HepG2 (cell line): ENCODE measurements around the gene GLDN. TPM values are rescaled to one million over a fixed set of nuclear protein-coding genes. Genes with fewer than 3 reads are reported as not detected.

ENCODE experiments used
- ATAC-seq: fragments of 200-7000 bp; cut with Tn5 transposase; 3 replicates; pipeline ENCODE4 v1.9.1; 2020; ENCODE audit warnings: mild to moderate bottlenecking, moderate library complexity
- Bru-seq: library from RNA; stranded (reverse); fragments of 400-500 nt; gene quantifications from one replicate; lab custom pipeline; 2021; lab: Mats Ljungman, UMichigan
- BruChase-seq, 2 experiments: library from RNA; stranded (reverse); fragments of 400-500 nt; gene quantifications; one replicate each; lab custom pipeline; 2021; lab: Mats Ljungman, UMichigan
- BruUV-seq: library from RNA; stranded (reverse); fragments of 400-500 nt; replicated peaks from 2 replicates; lab custom pipeline; 2021; lab: Mats Ljungman, UMichigan
- CTCF ChIA-PET: fragments of 300-600 bp; formaldehyde crosslinking; extraction: SDS; loops from one replicate; lab custom pipeline; 2021; ENCODE audit warnings: low total read pairs, inconsistent platforms, low intra/inter-chr PET ratio; lab: Yijun Ruan, JAX
- POLR2A ChIA-PET: fragments of 350-600 bp; sonication (Branson Sonifier 250); formaldehyde crosslinking; loops from one replicate; lab custom pipeline; 2020; ENCODE audit warnings: antibody characterized with exemption, inconsistent platforms; lab: Yijun Ruan, JAX
- DNase-seq: peaks from one replicate; pipeline ENCODE4 v3.0.0-alpha.2; 2015; ENCODE audit warnings: low spot score
- FAIRE-seq: peaks from 3 replicates; lab custom pipeline; 2011; peaks lifted over from hg19 to GRCh38; lab: Jason Lieb, UNC
- H2AFZ ChIP-seq: one replicate; pipeline ENCODE4 v1.6.1; 2011; ENCODE audit warnings: low read length, inconsistent platforms
- H3K27ac ChIP-seq: fragments of 300-600 bp; 3 replicates; pipeline ENCODE4 v1.8.0; 2011; ENCODE audit warnings: mixed run types, mild to moderate bottlenecking, mixed read lengths, low read length, inconsistent platforms; ENCODE audit not compliant: insufficient read depth; ENCODE audit errors: extremely low read length
- H3K27me3 ChIP-seq, 2 experiments: fragments of 200-600 bp in 1 of 2; 2 replicates in 1 of 2; 3 replicates in 1 of 2; pipeline versions ENCODE4 v1.6.0 to v1.8.0; 2011; ENCODE audit warnings: low read length in 2 of 2, mild to moderate bottlenecking in 2 of 2, moderate library complexity in 2 of 2, inconsistent platforms in 1 of 2; ENCODE audit not compliant: insufficient read depth in 2 of 2, control insufficient read depth in 1 of 2
- H3K36me3 ChIP-seq, 2 experiments: fragments of 200-600 bp in 1 of 2; replicated peaks in 1 of 2; 2 replicates in 1 of 2; 3 replicates in 1 of 2; pipeline versions ENCODE4 v1.5.1 to v1.8.0; 2011; ENCODE audit warnings: low read length in 2 of 2, inconsistent platforms in 1 of 2; ENCODE audit not compliant: insufficient read depth in 2 of 2, control insufficient read depth in 1 of 2
- H3K4me1 ChIP-seq: 2 replicates; pipeline ENCODE4 v1.5.1; 2012; ENCODE audit warnings: low read length, inconsistent platforms; ENCODE audit not compliant: insufficient read depth
- H3K4me2 ChIP-seq: 2 replicates; pipeline ENCODE4 v1.6.0; 2011; ENCODE audit warnings: low read depth, low read length, inconsistent platforms
- H3K4me3 ChIP-seq, 3 experiments: fragments of 200-600 bp in 1 of 3; sonication (generic), shearing (Covaris generic) in 1 of 3; replicated peaks in 1 of 3; 2 replicates each; pipeline ENCODE4 v1.5.1; 2011 to 2016; ENCODE audit warnings: low read length in 3 of 3, inconsistent platforms in 2 of 3, low read depth in 2 of 3, mild to moderate bottlenecking in 2 of 3, control low read depth in 1 of 3, mixed read lengths in 1 of 3; ENCODE audit not compliant: insufficient read depth in 1 of 3
- H3K79me2 ChIP-seq: one replicate; pipeline ENCODE4 v1.6.1; 2011; ENCODE audit warnings: low read length, inconsistent platforms; ENCODE audit not compliant: insufficient read depth
- H3K9ac ChIP-seq: 2 replicates; pipeline ENCODE4 v1.6.0; 2011; ENCODE audit warnings: mild to moderate bottlenecking, low read depth, low read length, inconsistent platforms; ENCODE audit not compliant: insufficient read depth
- H3K9me3 ChIP-seq: 2 replicates; pipeline ENCODE4 v1.5.1; 2012; ENCODE audit warnings: mild to moderate bottlenecking, low read length
- H4K20me1 ChIP-seq: 2 replicates; pipeline ENCODE4 v1.6.0; 2011; ENCODE audit warnings: inconsistent platforms, mild to moderate bottlenecking, low read length, moderate library complexity; ENCODE audit not compliant: insufficient read depth
- HNRNPLL ChIP-seq: fragments of 200-400 bp; formaldehyde crosslinking; IDR thresholded peaks from 2 replicates; pipeline ENCODE4 v1.6.1; 2017; ENCODE audit warnings: mild to moderate bottlenecking, low read depth, low read length; ENCODE audit not compliant: poor library complexity, severe bottlenecking
- KLF9 ChIP-seq: IDR thresholded peaks from 2 replicates; pipeline ENCODE4 v1.6.1; 2016; ENCODE audit warnings: low read depth
- MAFG ChIP-seq: sonication (generic); formaldehyde crosslinking; IDR thresholded peaks from 2 replicates; pipeline ENCODE4 v1.5.1; 2020; ENCODE audit warnings: mild to moderate bottlenecking, missing genetic modification reagents
- ONECUT2 ChIP-seq: sonication (generic); formaldehyde crosslinking; IDR thresholded peaks from 2 replicates; pipeline ENCODE4 v1.4.0; 2020; ENCODE audit warnings: missing genetic modification reagents
- ZIK1 ChIP-seq: sonication (generic); formaldehyde crosslinking; IDR thresholded peaks from 2 replicates; pipeline ENCODE4 v1.5.0; 2020; ENCODE audit warnings: mild to moderate bottlenecking, low read depth, missing genetic modification reagents, borderline replicate concordance
- ZNF776 ChIP-seq: sonication (generic); formaldehyde crosslinking; IDR thresholded peaks from 2 replicates; pipeline ENCODE4 v1.4.0; 2020; ENCODE audit warnings: mild to moderate bottlenecking, missing genetic modification reagents
- WGBS: methylation state at CpG from one replicate; pipeline ENCODE4 v1.1.6; 2017; ENCODE audit warnings: low lambda C conversion rate; 5-methylcytosine and 5-hydroxymethylcytosine counted together
- in situ Hi-C: cut with HindIII; loops from 2 replicates; pipeline ENCODE4 v1.10.0; 2017; ENCODE audit warnings: low pct_unique_long_range_greater_than_20kb; ENCODE audit not compliant: extremely low pct_ligation_motif_present
- intact Hi-C: fragments of 100-400 bp; cut with micrococcal nuclease; formaldehyde crosslinking; loops from one replicate; pipeline ENCODE4 v1.10.0; 2022; ENCODE audit not compliant: unreplicated experiment
- long read RNA-seq, 2 experiments: library from RNA in 1 of 2; library from polyadenylated mRNA in 1 of 2; stranded (forward) in 1 of 2; unstranded in 1 of 2; transcript quantifications; one replicate each; pipeline ENCODE4 v2.0.0, GENCODE V29; 2019 to 2022
- polyA minus RNA-seq, 3 experiments: library from RNA; depleted of rRNA, polyadenylated mRNA; stranded (reverse); fragments of >200 nt; gene quantifications; 2 replicates each; pipeline ENCODE4 v1.2.3, GENCODE V29; 2011; ENCODE audit warnings: low replicate concordance in 1 of 3
- polyA plus RNA-seq, 8 experiments: library from polyadenylated mRNA; depleted of rRNA in 3 of 8; stranded (reverse) in 7 of 8; unstranded in 1 of 8; fragments of >200 nt; fragmentation: Illumina TruSeq in 4 of 8; extraction: Trizol in 4 of 8; gene quantifications; 2 replicates each; pipeline versions ENCODE4 v1.2.1 to v1.2.3, GENCODE V29; 2011 to 2016; ENCODE audit warnings: low read depth in 4 of 8, missing spikeins in 1 of 8, mixed read lengths in 1 of 8; ENCODE audit not compliant: insufficient read depth in 1 of 8
- total RNA-seq, 5 experiments: library from RNA; depleted of rRNA; stranded (reverse); fragments of >200 nt; fragmentation: Illumina TruSeq; extraction: Trizol; gene quantifications; 2 replicates each; pipeline ENCODE4 v1.2.3, GENCODE V29; 2016; ENCODE audit warnings: low read depth in 1 of 5
- TF ChIP-seq, protein P1 (sequence below): sonication (generic); formaldehyde crosslinking; IDR thresholded peaks from 2 replicates; pipeline ENCODE4 v1.5.1; 2020; ENCODE audit warnings: mild to moderate bottlenecking, missing genetic modification reagents, moderate library complexity

GLDN gene
- 0.59 and 0.86 TPM in 2 replicates for total RNA-seq (2016; rRNA removed; fragmentation: Illumina TruSeq; extraction: Trizol)
- total RNA-seq (2016; cell fraction: cytosol; rRNA removed; fragmentation: Illumina TruSeq; extraction: Trizol; ENCODE audit: low read depth): 0.10 TPM in 1 of 2 replicates, not detected in the other
- total RNA-seq (2016; cell fraction: insoluble cytoplasmic fraction; rRNA removed; fragmentation: Illumina TruSeq; extraction: Trizol): 0.82 and 0.89 TPM in 2 replicates
- total RNA-seq (2016; cell fraction: membrane; rRNA removed; fragmentation: Illumina TruSeq; extraction: Trizol): 0.31 and 0.37 TPM in 2 replicates
- 1.6 and 2.0 TPM in 2 replicates for total RNA-seq (2016; cell fraction: nucleus; rRNA removed; fragmentation: Illumina TruSeq; extraction: Trizol)
- polyA plus RNA-seq (2011; rRNA removed): 1.0 and 1.5 TPM in 2 replicates
- polyA plus RNA-seq (2011; cell fraction: cytosol; rRNA removed): 0.38 and 0.44 TPM in 2 replicates
- 2.3 and 2.8 TPM in 2 replicates for polyA plus RNA-seq (2011; cell fraction: nucleus; rRNA removed)
- 1.0 and 1.7 TPM in 2 replicates for polyA plus RNA-seq (2012)
- 0.06 TPM in 1 of 2 replicates, not detected in the other for polyA plus RNA-seq (2016; cell fraction: cytosol; fragmentation: Illumina TruSeq; extraction: Trizol; ENCODE audit: low read depth)
- 0.37 TPM in 2 replicates for polyA plus RNA-seq (2016; cell fraction: insoluble cytoplasmic fraction; fragmentation: Illumina TruSeq; extraction: Trizol; ENCODE audit: low read depth)
- polyA plus RNA-seq (2016; cell fraction: membrane; fragmentation: Illumina TruSeq; extraction: Trizol; ENCODE audit: low read depth): 0.20 and 0.24 TPM in 2 replicates
- 2.0 and 2.3 TPM in 2 replicates for polyA plus RNA-seq (2016; cell fraction: nucleus; fragmentation: Illumina TruSeq; extraction: Trizol; ENCODE audit: insufficient read depth, low read depth)
- 1.5 TPM in 1 of 2 replicates, not detected in the other for polyA minus RNA-seq (2011; rRNA and poly(A)+ RNA removed; ENCODE audit: low replicate concordance)
- polyA minus RNA-seq (2011; cell fraction: cytosol; rRNA and poly(A)+ RNA removed): 0.26 and 0.49 TPM in 2 replicates
- polyA minus RNA-seq (2011; cell fraction: nucleus; rRNA and poly(A)+ RNA removed): 4.9 and 5.5 TPM in 2 replicates
- Bru-seq, nascent RNA: percentile 39 among the genes with signal in this experiment
- percentile 39 among the genes with signal in this experiment for BruChase-seq, experiment 1, labeled RNA remaining after a 6-hour chase
- percentile 46 among the genes with signal in this experiment for BruChase-seq, experiment 2, labeled RNA remaining after a 2-hour chase
- long read RNA-seq, experiment 1, partial matches to known transcripts: 0 of 1 reads
- long read RNA-seq, experiment 1, other reads (novel, unspliced or antisense): 1 of 1 reads
- long read RNA-seq, experiment 2, partial matches to known transcripts: 0 of 2 reads
- long read RNA-seq, experiment 2, other reads (novel, unspliced or antisense): 2 of 2 reads

DNA sequence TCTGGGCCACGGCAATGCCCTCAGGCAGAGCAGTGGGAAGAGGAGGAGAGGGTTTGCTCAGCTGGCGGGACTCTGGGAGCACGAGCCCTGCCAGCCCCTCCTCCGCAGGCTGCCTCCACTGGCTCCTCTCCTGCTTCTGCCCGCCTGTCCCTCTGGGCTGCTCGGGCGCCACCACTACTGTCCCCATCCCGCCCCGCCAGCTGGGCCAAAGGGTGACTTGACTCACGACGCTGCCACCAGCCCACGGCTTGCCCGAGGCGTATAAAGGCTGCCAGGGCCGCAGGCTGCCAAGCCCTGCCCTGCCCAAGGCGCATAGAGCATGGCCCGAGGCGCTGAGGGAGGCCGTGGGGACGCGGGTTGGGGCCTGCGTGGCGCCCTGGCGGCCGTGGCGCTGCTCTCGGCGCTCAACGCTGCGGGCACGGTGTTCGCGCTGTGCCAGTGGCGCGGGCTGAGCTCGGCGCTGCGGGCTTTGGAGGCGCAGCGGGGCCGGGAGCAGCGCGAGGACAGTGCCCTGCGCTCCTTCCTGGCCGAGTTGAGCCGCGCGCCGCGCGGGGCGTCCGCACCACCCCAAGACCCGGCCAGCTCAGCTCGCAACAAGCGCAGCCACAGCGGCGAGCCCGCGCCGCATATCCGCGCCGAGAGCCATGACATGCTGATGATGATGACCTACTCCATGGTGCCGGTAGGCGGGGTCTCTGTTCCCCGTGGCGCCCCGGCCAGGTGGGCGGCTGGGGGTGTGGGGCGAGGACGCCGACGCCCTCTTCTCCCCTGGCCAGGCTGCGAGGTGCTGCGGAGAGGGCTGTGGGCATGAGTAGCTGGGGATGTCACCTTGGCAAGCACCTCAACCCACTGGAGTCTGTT, at the start of gene GLDN:
Gene GLDN (plus strand): TSS at position 290 of the 861 bp plus-strand sequence. CDS start 30 bp downstream, at position 320.
- peak within 1 kb of the TSS in 2 of 3 experiments; percentile 20 to 55; a peak in 2 of 6 replicates for H3K4me3 ChIP-seq
- no TSS peak for BruUV-seq

More for the DNA sequence above, at the start of gene GLDN:
- no peak within 1 kb of the TSS for H3K27ac ChIP-seq
- H2AFZ ChIP-seq: no peak within 1 kb of the TSS
- no peak for DNase-seq
- peak; percentile 44; the same call in 1 of the 2 replicates for TF ChIP-seq ZNF776 (CRISPR knock-in tag)
- no peak for TF ChIP-seq ONECUT2 (CRISPR knock-in tag)
- no peak for TF ChIP-seq MAFG
- peak; percentile 18 for TF ChIP-seq HNRNPLL
- TF ChIP-seq, protein P1, sequence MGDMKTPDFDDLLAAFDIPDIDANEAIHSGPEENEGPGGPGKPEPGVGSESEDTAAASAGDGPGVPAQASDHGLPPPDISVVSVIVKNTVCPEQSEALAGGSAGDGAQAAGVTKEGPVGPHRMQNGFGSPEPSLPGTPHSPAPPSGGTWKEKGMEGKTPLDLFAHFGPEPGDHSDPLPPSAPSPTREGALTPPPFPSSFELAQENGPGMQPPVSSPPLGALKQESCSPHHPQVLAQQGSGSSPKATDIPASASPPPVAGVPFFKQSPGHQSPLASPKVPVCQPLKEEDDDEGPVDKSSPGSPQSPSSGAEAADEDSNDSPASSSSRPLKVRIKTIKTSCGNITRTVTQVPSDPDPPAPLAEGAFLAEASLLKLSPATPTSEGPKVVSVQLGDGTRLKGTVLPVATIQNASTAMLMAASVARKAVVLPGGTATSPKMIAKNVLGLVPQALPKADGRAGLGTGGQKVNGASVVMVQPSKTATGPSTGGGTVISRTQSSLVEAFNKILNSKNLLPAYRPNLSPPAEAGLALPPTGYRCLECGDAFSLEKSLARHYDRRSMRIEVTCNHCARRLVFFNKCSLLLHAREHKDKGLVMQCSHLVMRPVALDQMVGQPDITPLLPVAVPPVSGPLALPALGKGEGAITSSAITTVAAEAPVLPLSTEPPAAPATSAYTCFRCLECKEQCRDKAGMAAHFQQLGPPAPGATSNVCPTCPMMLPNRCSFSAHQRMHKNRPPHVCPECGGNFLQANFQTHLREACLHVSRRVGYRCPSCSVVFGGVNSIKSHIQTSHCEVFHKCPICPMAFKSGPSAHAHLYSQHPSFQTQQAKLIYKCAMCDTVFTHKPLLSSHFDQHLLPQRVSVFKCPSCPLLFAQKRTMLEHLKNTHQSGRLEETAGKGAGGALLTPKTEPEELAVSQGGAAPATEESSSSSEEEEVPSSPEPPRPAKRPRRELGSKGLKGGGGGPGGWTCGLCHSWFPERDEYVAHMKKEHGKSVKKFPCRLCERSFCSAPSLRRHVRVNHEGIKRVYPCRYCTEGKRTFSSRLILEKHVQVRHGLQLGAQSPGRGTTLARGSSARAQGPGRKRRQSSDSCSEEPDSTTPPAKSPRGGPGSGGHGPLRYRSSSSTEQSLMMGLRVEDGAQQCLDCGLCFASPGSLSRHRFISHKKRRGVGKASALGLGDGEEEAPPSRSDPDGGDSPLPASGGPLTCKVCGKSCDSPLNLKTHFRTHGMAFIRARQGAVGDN (CRISPR knock-in tag): peak; percentile 53; the same call in 1 of the 2 replicates
- TF ChIP-seq ZIK1 (CRISPR knock-in tag): no peak
- no peak for TF ChIP-seq KLF9
- FAIRE-seq: no peak
- CTCF ChIA-PET: no interaction called here
- H3K79me2 ChIP-seq: no peaks in the 10 kb centered on the region
- H4K20me1 ChIP-seq: no peaks in the 10 kb centered on the region
- H3K9me3 ChIP-seq: no peaks in the 10 kb centered on the region
- peak within 1 kb of the TSS; percentile 54 for H3K4me2 ChIP-seq
- H3K36me3 ChIP-seq: no peaks in the 10 kb centered on the region
- H3K4me1 ChIP-seq: peaks cover 4% of the 10 kb centered on the region; the same call in 1 of the 2 replicates
- 56% methylated on average over 27 of the region's 76 CpGs for WGBS
- intact Hi-C loops (no loop called here), in situ Hi-C loops (no loop called here)
- ATAC-seq: peak; percentile 81
- POLR2A ChIA-PET: no interaction called here
- peaks cover 5 to 38% of the 10 kb centered on the region in 2 experiments; a peak in 3 of 5 replicates for H3K27me3 ChIP-seq
- H3K9ac ChIP-seq: no peak within 1 kb of the TSS
